ENCODE results near the gene CHST11. TPM values are rescaled to one million over a fixed set of nuclear protein-coding genes. Genes with fewer than 3 reads are reported as not detected.

CHST11 gene
- total and polyA plus RNA-seq, 4 donors = 0.57 to 11.1 (median 3.7) TPM

DNA sequence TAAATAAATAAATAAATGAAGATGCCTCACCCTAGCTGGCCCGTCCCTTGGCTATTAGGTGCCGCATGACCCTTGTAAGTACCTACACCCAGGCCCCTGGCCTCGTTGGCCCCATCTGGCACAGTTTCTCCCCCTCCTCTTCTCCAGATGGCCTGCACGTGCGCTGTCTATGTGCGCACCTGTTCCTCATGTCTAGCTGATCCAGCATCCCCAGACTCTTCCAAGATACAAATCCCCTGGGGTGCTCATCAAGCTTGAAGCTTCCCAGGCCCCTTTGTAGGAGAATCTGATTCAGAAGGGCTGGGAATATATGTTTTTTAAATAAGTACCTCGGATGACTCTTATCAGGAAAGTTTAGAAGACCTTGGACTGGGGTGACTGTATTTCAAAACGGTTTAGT is 133.3 kb downstream of the CHST11 start:
- no peak overlapping the region for H3K27ac ChIP-seq (ENCODE audit: low read depth in 1 of 2, low read length in 2 of 2)
- TF ChIP-seq JUND (IDR thresholded peaks at IDR 0.05) (no peak), FOXA1 (IDR thresholded peaks at IDR 0.05) (no peak), HNF4G (IDR thresholded peaks at IDR 0.05) (no peak), SP1 (IDR thresholded peaks at IDR 0.05) (no peak), GABPA (IDR thresholded peaks at IDR 0.05 in 1 of 2, conservative IDR thresholded peaks at IDR 0.05 in 1 of 2) (no peak)
- TF ChIP-seq, protein P1, sequence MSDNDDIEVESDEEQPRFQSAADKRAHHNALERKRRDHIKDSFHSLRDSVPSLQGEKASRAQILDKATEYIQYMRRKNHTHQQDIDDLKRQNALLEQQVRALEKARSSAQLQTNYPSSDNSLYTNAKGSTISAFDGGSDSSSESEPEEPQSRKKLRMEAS (IDR thresholded peaks at IDR 0.05) = no peak
- TF ChIP-seq, protein P2, sequence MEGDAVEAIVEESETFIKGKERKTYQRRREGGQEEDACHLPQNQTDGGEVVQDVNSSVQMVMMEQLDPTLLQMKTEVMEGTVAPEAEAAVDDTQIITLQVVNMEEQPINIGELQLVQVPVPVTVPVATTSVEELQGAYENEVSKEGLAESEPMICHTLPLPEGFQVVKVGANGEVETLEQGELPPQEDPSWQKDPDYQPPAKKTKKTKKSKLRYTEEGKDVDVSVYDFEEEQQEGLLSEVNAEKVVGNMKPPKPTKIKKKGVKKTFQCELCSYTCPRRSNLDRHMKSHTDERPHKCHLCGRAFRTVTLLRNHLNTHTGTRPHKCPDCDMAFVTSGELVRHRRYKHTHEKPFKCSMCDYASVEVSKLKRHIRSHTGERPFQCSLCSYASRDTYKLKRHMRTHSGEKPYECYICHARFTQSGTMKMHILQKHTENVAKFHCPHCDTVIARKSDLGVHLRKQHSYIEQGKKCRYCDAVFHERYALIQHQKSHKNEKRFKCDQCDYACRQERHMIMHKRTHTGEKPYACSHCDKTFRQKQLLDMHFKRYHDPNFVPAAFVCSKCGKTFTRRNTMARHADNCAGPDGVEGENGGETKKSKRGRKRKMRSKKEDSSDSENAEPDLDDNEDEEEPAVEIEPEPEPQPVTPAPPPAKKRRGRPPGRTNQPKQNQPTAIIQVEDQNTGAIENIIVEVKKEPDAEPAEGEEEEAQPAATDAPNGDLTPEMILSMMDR (IDR thresholded peaks at IDR 0.05; ENCODE audit: low read depth, low read length, missing input control) = no peak
- TF ChIP-seq, protein P3, sequence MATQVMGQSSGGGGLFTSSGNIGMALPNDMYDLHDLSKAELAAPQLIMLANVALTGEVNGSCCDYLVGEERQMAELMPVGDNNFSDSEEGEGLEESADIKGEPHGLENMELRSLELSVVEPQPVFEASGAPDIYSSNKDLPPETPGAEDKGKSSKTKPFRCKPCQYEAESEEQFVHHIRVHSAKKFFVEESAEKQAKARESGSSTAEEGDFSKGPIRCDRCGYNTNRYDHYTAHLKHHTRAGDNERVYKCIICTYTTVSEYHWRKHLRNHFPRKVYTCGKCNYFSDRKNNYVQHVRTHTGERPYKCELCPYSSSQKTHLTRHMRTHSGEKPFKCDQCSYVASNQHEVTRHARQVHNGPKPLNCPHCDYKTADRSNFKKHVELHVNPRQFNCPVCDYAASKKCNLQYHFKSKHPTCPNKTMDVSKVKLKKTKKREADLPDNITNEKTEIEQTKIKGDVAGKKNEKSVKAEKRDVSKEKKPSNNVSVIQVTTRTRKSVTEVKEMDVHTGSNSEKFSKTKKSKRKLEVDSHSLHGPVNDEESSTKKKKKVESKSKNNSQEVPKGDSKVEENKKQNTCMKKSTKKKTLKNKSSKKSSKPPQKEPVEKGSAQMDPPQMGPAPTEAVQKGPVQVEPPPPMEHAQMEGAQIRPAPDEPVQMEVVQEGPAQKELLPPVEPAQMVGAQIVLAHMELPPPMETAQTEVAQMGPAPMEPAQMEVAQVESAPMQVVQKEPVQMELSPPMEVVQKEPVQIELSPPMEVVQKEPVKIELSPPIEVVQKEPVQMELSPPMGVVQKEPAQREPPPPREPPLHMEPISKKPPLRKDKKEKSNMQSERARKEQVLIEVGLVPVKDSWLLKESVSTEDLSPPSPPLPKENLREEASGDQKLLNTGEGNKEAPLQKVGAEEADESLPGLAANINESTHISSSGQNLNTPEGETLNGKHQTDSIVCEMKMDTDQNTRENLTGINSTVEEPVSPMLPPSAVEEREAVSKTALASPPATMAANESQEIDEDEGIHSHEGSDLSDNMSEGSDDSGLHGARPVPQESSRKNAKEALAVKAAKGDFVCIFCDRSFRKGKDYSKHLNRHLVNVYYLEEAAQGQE (IDR thresholded peaks at IDR 0.05) = no peak
- TF ChIP-seq, protein P4, sequence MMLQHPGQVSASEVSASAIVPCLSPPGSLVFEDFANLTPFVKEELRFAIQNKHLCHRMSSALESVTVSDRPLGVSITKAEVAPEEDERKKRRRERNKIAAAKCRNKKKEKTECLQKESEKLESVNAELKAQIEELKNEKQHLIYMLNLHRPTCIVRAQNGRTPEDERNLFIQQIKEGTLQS (IDR thresholded peaks at IDR 0.05) = no peak
- DNase-seq (ENCODE audit: low spot score) = no peak
- H3K9me3 ChIP-seq (ENCODE audit: control insufficient read depth in 4 of 4, low read length in 3 of 4) = no peaks in the 10 kb centered on the region
- H3K27me3 ChIP-seq (ENCODE audit: control insufficient read depth in 4 of 4, insufficient read depth in 4 of 4, low read length in 3 of 4) = no peaks in the 10 kb centered on the region
- no peak overlapping the region for H3K4me3 ChIP-seq (ENCODE audit: low read depth in 1 of 3, low read length in 3 of 3)
- no peak overlapping the region for H3K9ac ChIP-seq (ENCODE audit: low read depth in 1 of 2, low read length in 2 of 2)
- H3K4me1 ChIP-seq (ENCODE audit: control insufficient read depth in 4 of 4, insufficient read depth in 4 of 4, low read length in 3 of 4) = no peaks in the 10 kb centered on the region
- no peaks in the 10 kb centered on the region for H3K36me3 ChIP-seq (ENCODE audit: control insufficient read depth in 4 of 4, insufficient read depth in 3 of 4, low read depth in 1 of 4, low read length in 3 of 4)
- WGBS = 87% methylated on average over 8 of the region's 8 CpGs

DNA sequence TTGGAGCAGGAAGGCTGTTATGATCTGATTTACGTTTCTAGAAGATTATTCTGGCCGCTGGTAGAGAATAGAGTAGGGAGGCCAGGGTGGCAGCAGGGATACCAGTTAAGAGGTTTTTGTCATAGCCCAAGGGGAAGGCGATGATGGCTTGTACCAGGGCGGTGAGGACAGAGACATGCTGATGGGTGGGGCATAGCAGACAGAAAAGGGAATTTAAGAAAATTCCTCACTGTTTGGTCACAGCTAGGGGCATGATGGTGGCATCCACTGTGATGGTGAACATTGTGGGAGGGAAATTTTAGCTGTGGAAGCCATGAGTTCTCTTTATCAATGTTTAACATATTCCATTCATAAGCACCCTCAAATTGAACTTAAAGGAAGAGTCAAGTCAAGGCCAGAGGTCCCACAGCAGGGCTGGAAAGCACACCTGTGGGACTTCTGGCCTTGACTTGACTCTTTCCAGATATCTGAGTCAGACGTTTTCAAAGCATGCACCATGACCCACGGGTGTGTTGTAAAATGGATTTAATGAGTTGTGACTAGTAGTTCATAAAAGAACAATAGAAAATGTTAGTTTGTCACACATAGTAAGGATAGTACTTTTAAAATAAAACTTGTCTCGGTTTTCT is 134.6 kb downstream of the CHST11 start:
- H3K27me3 ChIP-seq (ENCODE audit: control insufficient read depth in 4 of 4, insufficient read depth in 4 of 4, low read length in 3 of 4) = no peaks in the 10 kb centered on the region
- H3K4me1 ChIP-seq (ENCODE audit: control insufficient read depth in 4 of 4, insufficient read depth in 4 of 4, low read length in 3 of 4) = no peaks in the 10 kb centered on the region
- no peaks in the 10 kb centered on the region for H3K36me3 ChIP-seq (ENCODE audit: control insufficient read depth in 4 of 4, insufficient read depth in 3 of 4, low read depth in 1 of 4, low read length in 3 of 4)
- H3K9ac ChIP-seq (ENCODE audit: low read depth in 1 of 2, low read length in 2 of 2) = no peak overlapping the region
- H3K27ac ChIP-seq (ENCODE audit: low read depth in 1 of 2, low read length in 2 of 2) = no peak overlapping the region
- no peak overlapping the region for H3K4me3 ChIP-seq (ENCODE audit: low read depth in 1 of 3, low read length in 3 of 3)
- WGBS = 71% methylated on average over 7 of the region's 7 CpGs
- DNase-seq (ENCODE audit: low spot score) = no peak
- TF ChIP-seq JUND (IDR thresholded peaks at IDR 0.05) = no peak
- TF ChIP-seq NR2F2 (IDR thresholded peaks at IDR 0.05) = no peak
- TF ChIP-seq YY1 (IDR thresholded peaks at IDR 0.05) = no peak
- no peak for TF ChIP-seq FOXA2 (IDR thresholded peaks at IDR 0.05)
- TF ChIP-seq TAF1 (conservative IDR thresholded peaks at IDR 0.05) = no peak
- TF ChIP-seq SP1 (IDR thresholded peaks at IDR 0.05) = no peak
- no peak for TF ChIP-seq HNF4G (IDR thresholded peaks at IDR 0.05)
- no peaks in the 10 kb centered on the region for H3K9me3 ChIP-seq (ENCODE audit: control insufficient read depth in 4 of 4, low read length in 3 of 4)

All from liver (tissue), 9 donors.